Epithelial cell of esophagus (primary cell): ENCODE results near the gene GJD2.

ENCODE experiments used
- DNase-seq: peaks from one replicate; pipeline ENCODE4 v3.0.0; 2010; ENCODE audit warnings: low read depth
- H3K4me3 ChIP-seq: 2 replicates; pipeline ENCODE4 v1.5.1; 2011; ENCODE audit warnings: mild to moderate bottlenecking, low read length, control low read depth
- CTCF ChIP-seq: IDR thresholded peaks from 2 replicates; pipeline ENCODE4 v1.5.1; 2011; ENCODE audit warnings: low read depth, mild to moderate bottlenecking, low read length, control low read depth, inconsistent platforms; ENCODE audit not compliant: insufficient read depth; ENCODE audit errors: missing control alignments

The GJD2 gene

GRCh38 chr15:34789326-34789725, 34.5 kb upstream of the GJD2 start:
- no peak for DNase-seq
- no peak overlapping the region for H3K4me3 ChIP-seq
- TF ChIP-seq CTCF, result no peak

GRCh38 chr15:34786206-34786605, 31.4 kb upstream of the GJD2 start:
- no peak overlapping the region for H3K4me3 ChIP-seq
- no peak for DNase-seq
- TF ChIP-seq CTCF, result no peak

- no peak for DNase-seq
- no peak for TF ChIP-seq CTCF
- no peak overlapping the region for H3K4me3 ChIP-seq
Observed at GRCh38 chr15:34783991-34784390, 29.2 kb upstream of the GJD2 start.

GRCh38 chr15:34783431-34783830, 28.6 kb upstream of the GJD2 start:
- H3K4me3 ChIP-seq, result no peak overlapping the region
- TF ChIP-seq CTCF, result no peak
- DNase-seq, result no peak

GRCh38 chr15:34782901-34783300, 28.1 kb upstream of the GJD2 start:
- DNase-seq, result peak; percentile 71
- no peak overlapping the region for H3K4me3 ChIP-seq
- TF ChIP-seq CTCF, result no peak

- no peak overlapping the region for H3K4me3 ChIP-seq
- DNase-seq, result no peak
- TF ChIP-seq CTCF, result no peak
Observed at GRCh38 chr15:34780725-34781124, 25.9 kb upstream of the GJD2 start.

GRCh38 chr15:34776606-34777105, 21.9 kb upstream of the GJD2 start:
- no peak overlapping the region for H3K4me3 ChIP-seq
- DNase-seq, result no peak
- no peak for TF ChIP-seq CTCF
